GM12878 (cell line): Measurements from ENCODE around the gene STK39. TPM values are rescaled to one million over a fixed set of nuclear protein-coding genes. Genes with fewer than 3 reads are reported as not detected.

Source experiments
- ATAC-seq: fragments of 200-7000 bp; cut with Tn5 transposase; 3 replicates; pipeline ENCODE4 v1.9.1; 2020; ENCODE audit warnings: mild to moderate bottlenecking, moderate library complexity
- BruUV-seq: library from RNA; stranded (reverse); fragments of 400-500 nt; replicated peaks from 2 replicates; lab custom pipeline; 2021; lab: Mats Ljungman, UMichigan
- CTCF ChIA-PET: fragments of 300-600 bp; sonication (Branson Sonifier 250); formaldehyde crosslinking; extraction: SDS; loops from one replicate; lab custom pipeline; 2021; ENCODE audit warnings: inconsistent platforms; lab: Yijun Ruan, JAX
- POLR2A ChIA-PET: fragments of 350-600 bp; formaldehyde crosslinking; extraction: SDS; loops from one replicate; lab custom pipeline; 2021; ENCODE audit warnings: inconsistent platforms; lab: Charles Lee
- RAD21 ChIA-PET: fragments of 300-600 bp; sonication (Branson Sonifier 250); formaldehyde crosslinking; loops from one replicate; lab custom pipeline; 2023; ENCODE audit warnings: antibody characterized with exemption; ENCODE audit not compliant: unreplicated experiment; lab: Charles Lee
- SMC1A ChIA-PET: fragments of 300-600 bp; sonication (Branson Sonifier 250); formaldehyde crosslinking; loops from one replicate; lab custom pipeline; 2023; ENCODE audit not compliant: unreplicated experiment, uncharacterized antibody; lab: Charles Lee
- DNase-seq: peaks from one replicate; pipeline ENCODE4 v3.0.0-alpha.2; 2011; ENCODE audit warnings: low read depth, low spot score
- FAIRE-seq: peaks from 3 replicates; lab custom pipeline; 2011; peaks lifted over from hg19 to GRCh38; lab: Jason Lieb, UNC
- H2AFZ ChIP-seq: 2 replicates; pipeline ENCODE4 v1.6.0; 2011; ENCODE audit warnings: low read depth, low read length, control low read depth; ENCODE audit not compliant: control insufficient read depth
- H3K27ac ChIP-seq: 2 replicates; pipeline ENCODE4 v1.5.1; 2011; ENCODE audit warnings: control low read depth; ENCODE audit not compliant: control insufficient read depth, insufficient read depth
- H3K27me3 ChIP-seq, 2 experiments: replicated peaks in 1 of 2; 2 replicates each; pipeline versions ENCODE4 v1.6.0 to v1.6.1; 2011; ENCODE audit warnings: low read length in 1 of 2; ENCODE audit not compliant: control insufficient read depth in 2 of 2, insufficient read depth in 2 of 2
- H3K36me3 ChIP-seq, 2 experiments: 2 replicates each; pipeline ENCODE4 v1.5.1; 2011; ENCODE audit warnings: low read length in 1 of 2; ENCODE audit not compliant: control insufficient read depth in 2 of 2, insufficient read depth in 2 of 2
- H3K4me1 ChIP-seq: 2 replicates; pipeline ENCODE4 v1.6.1; 2011; ENCODE audit warnings: mild to moderate bottlenecking, low read length, moderate library complexity, mixed read lengths; ENCODE audit not compliant: control insufficient read depth, insufficient read depth
- H3K4me2 ChIP-seq: 2 replicates; pipeline ENCODE4 v1.6.0; 2011; ENCODE audit warnings: control low read depth; ENCODE audit not compliant: control insufficient read depth, insufficient read depth
- H3K4me3 ChIP-seq: fragments of 200-600 bp; sonication (generic); 2 replicates; pipeline ENCODE4 v1.5.1; 2016
- H3K79me2 ChIP-seq: 2 replicates; pipeline ENCODE4 v1.6.0; 2011; ENCODE audit warnings: low read length; ENCODE audit not compliant: control insufficient read depth, insufficient read depth
- H3K9ac ChIP-seq: 2 replicates; pipeline ENCODE4 v1.8.0; 2011; ENCODE audit warnings: low read length, control low read depth, mixed read lengths; ENCODE audit not compliant: control insufficient read depth, insufficient read depth
- H3K9me3 ChIP-seq: replicated peaks from 3 replicates; pipeline ENCODE4 v1.5.1; 2011; ENCODE audit warnings: mild to moderate bottlenecking, low read length; ENCODE audit not compliant: control insufficient read depth, insufficient read depth
- H4K20me1 ChIP-seq: 2 replicates; pipeline ENCODE4 v1.6.0; 2011; ENCODE audit not compliant: control insufficient read depth, insufficient read depth
- ASH2L ChIP-seq: fragments of 300-600, 200-600 bp; sonication (generic); IDR thresholded peaks from 2 replicates; pipeline ENCODE4 v1.6.1; 2017; ENCODE audit warnings: low read depth, mild to moderate bottlenecking, borderline replicate concordance
- CHD1 ChIP-seq: IDR thresholded peaks from 2 replicates; pipeline ENCODE4 v1.6.1; 2012; ENCODE audit warnings: low read depth, low read length, improper control_type of control experiment
- CREM ChIP-seq: IDR thresholded peaks from 2 replicates; pipeline ENCODE4 v1.6.1; 2014; ENCODE audit warnings: antibody characterized with exemption, low read depth
- MTA3 ChIP-seq: IDR thresholded peaks from 2 replicates; pipeline ENCODE4 v1.6.1; 2012; ENCODE audit warnings: low read length, inconsistent platforms, borderline replicate concordance
- RELA ChIP-seq: fragments of 450-650 bp; IDR thresholded peaks from 2 replicates; pipeline ENCODE4 v1.8.0; 2014; ENCODE audit warnings: borderline replicate concordance; ENCODE audit not compliant: partially characterized antibody
- WGBS: methylation state at CpG from one replicate; pipeline ENCODE4 v1.1.6; 2016; ENCODE audit warnings: low lambda C conversion rate; ENCODE audit not compliant: insufficient replicate concordance, insufficient coverage; ENCODE audit errors: missing lambda C conversion rate; 5-methylcytosine and 5-hydroxymethylcytosine counted together
- in situ Hi-C: fragments of 300-500 bp; cut with MboI; formaldehyde crosslinking; loops from 9 replicates; pipeline ENCODE4 v1.14.3; 2018; ENCODE audit warnings: mixed read lengths
- intact Hi-C: fragments of 100-400 bp; cut with micrococcal nuclease; formaldehyde crosslinking; loops from one replicate; pipeline ENCODE4 v1.14.2; 2022; ENCODE audit not compliant: unreplicated experiment
- polyA plus RNA-seq, 11 experiments: library from polyadenylated mRNA; depleted of rRNA in 4 of 11; unstranded in 6 of 11; stranded (reverse) in 5 of 11; fragments of >200 nt; fragmentation: Nextera tagmentation in 4 of 11; fragmentation: Illumina TruSeq in 1 of 11; extraction: Ambion mirVana in 4 of 11; extraction: Trizol in 1 of 11; gene quantifications; 1 replicate in 1 of 11; 2 replicates in 10 of 11; pipeline versions ENCODE4 v1.2.1 to v1.2.3, GENCODE V29; 2011 to 2016; ENCODE audit warnings: inconsistent platforms in 2 of 11, missing spikeins in 2 of 11, low read depth in 1 of 11
- total RNA-seq, 4 experiments: library from RNA; depleted of rRNA in 3 of 4; stranded (reverse); fragments of >200 nt in 3 of 4; fragmentation: Illumina TruSeq in 1 of 4; extraction: Trizol in 1 of 4; gene quantifications; 2 replicates each; pipeline versions ENCODE4 v1.2.1 to v1.2.3, GENCODE V29; 2013 to 2021
- TF ChIP-seq, protein P1 (sequence below): IDR thresholded peaks from 2 replicates; pipeline ENCODE4 v1.6.1; 2011; ENCODE audit warnings: mild to moderate bottlenecking, low read depth, low read length, moderate library complexity; ENCODE audit not compliant: insufficient replicate concordance
- TF ChIP-seq, protein P2 (sequence below): fragments of 450-650 bp; IDR thresholded peaks from 2 replicates; pipeline ENCODE4 v1.6.1; 2017; ENCODE audit warnings: mild to moderate bottlenecking, moderate library complexity

STK39 gene
- total and polyA plus RNA-seq, 10 of the 15 experiments (the other 5 are each of a cell fraction or from before 2014, with no cell fraction given) = 0.03 to 0.21 (median 0.07) TPM; not detected in 5

DNA sequence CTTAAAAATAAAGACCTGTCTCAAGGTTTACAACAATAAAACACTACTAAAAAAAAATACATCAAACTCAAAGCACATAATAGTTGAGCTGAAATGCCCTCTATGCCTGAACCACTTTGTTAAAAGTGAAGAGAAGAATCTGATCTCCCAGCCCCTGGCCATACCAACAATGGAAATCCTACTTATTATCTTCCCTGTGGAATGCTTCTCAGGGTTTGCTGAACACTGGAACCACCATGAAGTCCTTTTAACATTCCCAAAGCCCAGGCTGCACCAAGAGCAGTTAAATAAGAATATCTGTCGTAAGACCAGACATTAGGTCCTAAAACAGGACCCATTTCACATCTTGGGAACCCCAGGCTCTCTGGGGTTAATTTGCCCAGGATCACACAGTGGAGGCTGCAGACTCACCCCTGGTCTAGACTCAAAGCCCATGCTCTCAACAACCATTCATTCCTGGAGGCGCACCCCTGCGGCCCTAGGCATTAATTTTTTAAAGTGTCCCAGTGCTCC, 285.8 kb downstream of the STK39 start:
- ATAC-seq = no peak
- Histone ChIP-seq H3K9ac (no peak overlapping the region), H3K4me3 (no peak overlapping the region), H3K9me3 (no peaks in the 10 kb centered on the region), H3K36me3 (no peaks in the 10 kb centered on the region), H3K4me2 (no peak overlapping the region), H3K79me2 (no peaks in the 10 kb centered on the region), H4K20me1 (no peaks in the 10 kb centered on the region), H2AFZ (no peak overlapping the region), H3K27ac (no peak overlapping the region), H3K27me3 (no peaks in the 10 kb centered on the region; a peak in 1 of 4 replicates), H3K4me1 (no peaks in the 10 kb centered on the region)
- DNase-seq = no peak
- RAD21 ChIA-PET = no interaction called here
- intact Hi-C loops = no loop called here
- no TSS peak for BruUV-seq
- 74% methylated on average over 3 of the region's 3 CpGs for WGBS
- TF ChIP-seq MTA3 (no peak), ASH2L (no peak), CHD1 (no peak), CREM (no peak), RELA (no peak)
- TF ChIP-seq, protein P1, sequence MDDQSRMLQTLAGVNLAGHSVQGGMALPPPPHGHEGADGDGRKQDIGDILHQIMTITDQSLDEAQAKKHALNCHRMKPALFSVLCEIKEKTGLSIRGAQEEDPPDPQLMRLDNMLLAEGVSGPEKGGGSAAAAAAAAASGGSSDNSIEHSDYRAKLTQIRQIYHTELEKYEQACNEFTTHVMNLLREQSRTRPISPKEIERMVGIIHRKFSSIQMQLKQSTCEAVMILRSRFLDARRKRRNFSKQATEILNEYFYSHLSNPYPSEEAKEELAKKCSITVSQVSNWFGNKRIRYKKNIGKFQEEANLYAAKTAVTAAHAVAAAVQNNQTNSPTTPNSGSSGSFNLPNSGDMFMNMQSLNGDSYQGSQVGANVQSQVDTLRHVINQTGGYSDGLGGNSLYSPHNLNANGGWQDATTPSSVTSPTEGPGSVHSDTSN = no peak
- TF ChIP-seq, protein P2, sequence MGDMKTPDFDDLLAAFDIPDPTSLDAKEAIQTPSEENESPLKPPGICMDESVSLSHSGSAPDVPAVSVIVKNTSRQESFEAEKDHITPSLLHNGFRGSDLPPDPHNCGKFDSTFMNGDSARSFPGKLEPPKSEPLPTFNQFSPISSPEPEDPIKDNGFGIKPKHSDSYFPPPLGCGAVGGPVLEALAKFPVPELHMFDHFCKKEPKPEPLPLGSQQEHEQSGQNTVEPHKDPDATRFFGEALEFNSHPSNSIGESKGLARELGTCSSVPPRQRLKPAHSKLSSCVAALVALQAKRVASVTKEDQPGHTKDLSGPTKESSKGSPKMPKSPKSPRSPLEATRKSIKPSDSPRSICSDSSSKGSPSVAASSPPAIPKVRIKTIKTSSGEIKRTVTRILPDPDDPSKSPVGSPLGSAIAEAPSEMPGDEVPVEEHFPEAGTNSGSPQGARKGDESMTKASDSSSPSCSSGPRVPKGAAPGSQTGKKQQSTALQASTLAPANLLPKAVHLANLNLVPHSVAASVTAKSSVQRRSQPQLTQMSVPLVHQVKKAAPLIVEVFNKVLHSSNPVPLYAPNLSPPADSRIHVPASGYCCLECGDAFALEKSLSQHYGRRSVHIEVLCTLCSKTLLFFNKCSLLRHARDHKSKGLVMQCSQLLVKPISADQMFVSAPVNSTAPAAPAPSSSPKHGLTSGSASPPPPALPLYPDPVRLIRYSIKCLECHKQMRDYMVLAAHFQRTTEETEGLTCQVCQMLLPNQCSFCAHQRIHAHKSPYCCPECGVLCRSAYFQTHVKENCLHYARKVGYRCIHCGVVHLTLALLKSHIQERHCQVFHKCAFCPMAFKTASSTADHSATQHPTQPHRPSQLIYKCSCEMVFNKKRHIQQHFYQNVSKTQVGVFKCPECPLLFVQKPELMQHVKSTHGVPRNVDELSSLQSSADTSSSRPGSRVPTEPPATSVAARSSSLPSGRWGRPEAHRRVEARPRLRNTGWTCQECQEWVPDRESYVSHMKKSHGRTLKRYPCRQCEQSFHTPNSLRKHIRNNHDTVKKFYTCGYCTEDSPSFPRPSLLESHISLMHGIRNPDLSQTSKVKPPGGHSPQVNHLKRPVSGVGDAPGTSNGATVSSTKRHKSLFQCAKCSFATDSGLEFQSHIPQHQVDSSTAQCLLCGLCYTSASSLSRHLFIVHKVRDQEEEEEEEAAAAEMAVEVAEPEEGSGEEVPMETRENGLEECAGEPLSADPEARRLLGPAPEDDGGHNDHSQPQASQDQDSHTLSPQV = no peak
- CTCF ChIA-PET = interaction anchor here (2.1 kb wide), 1 partner anchor 157 kb away, joined by 11 read pairs; no protein-coding TSS in a partner anchor
- no peak for FAIRE-seq
- SMC1A ChIA-PET = no interaction called here
- in situ Hi-C loops = no loop called here
- POLR2A ChIA-PET = no interaction called here
